Testis (tissue), 2 donors: ENCODE data around the gene OR11G2.
"Not testable (repeated sequence)": the region's sequence is repeated elsewhere in the genome, so short reads cannot be mapped to it uniquely, and the experiment has no call there.

Experiments used
- CTCF ChIP-seq, 3 experiments: fragments of 450-650 bp in 2 of 3; fragments of 200-600 bp in 1 of 3; sonication (generic) in 1 of 3; IDR thresholded peaks; one replicate each; pipeline ENCODE4 v1.5.1; 2016 to 2019; ENCODE audit warnings: antibody characterized with exemption in 3 of 3, mild to moderate bottlenecking in 2 of 3, moderate library complexity in 1 of 3
- POLR2A ChIP-seq: fragments of 450-650 bp; IDR thresholded peaks from one replicate; pipeline ENCODE4 v1.6.1; 2017; ENCODE audit warnings: antibody characterized with exemption, mild to moderate bottlenecking, moderate library complexity

- TF ChIP-seq CTCF (IDR thresholded peaks at IDR 0.05); POLR2A: not testable (repeated sequence)
Observed at GRCh38 chr14:20169852-20170251, 20.8 kb upstream of the OR11G2 start.
